Measurements from ENCODE around the gene TUB.
A peak's percentile ranks its signal among the peaks of the same experiment; 100 is the strongest.

Gene TUB

DNA sequence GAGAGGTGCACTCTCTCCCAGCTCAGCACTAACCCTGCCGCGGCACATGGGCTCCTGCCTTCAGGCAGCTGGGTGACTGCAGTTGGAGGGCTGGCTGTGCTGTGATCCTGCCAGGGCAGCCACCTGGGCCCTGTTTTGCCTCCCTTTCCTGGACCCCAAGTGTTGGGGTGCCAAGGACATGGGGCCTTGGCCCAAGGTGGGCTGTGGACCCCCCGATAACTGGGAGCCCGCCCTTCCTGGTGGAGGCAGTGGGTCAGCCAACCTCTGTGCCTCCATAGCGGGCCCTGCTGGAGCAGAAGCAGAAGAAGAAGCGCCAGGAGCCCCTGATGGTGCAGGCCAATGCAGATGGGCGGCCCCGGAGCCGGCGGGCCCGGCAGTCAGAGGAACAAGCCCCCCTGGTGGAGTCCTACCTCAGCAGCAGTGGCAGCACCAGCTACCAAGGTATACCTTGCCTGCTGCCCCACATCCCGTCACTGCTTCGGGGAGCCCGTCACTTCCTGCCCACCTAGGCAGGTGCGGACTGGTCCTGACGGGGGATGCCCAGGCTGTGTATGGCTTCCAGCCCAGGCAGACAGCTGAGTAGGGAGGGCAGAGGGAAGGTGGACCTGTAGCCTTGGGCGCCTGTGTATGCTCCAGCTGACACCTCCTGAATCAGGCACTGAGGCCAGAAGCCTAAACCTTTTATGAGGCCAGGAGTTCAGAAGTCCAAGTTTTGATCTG lies 8.9 kb downstream of the TUB start:
- no peaks in the 10 kb centered on the region for H4K20me1 ChIP-seq (ENCODE audit: low read depth, low read length)
- TF ChIP-seq CTCF (IDR thresholded peaks at IDR 0.05; ENCODE audit: insufficient read depth, low read length, poor library complexity, severe bottlenecking) (no peak), EZH2phosphoT487 (conservative IDR thresholded peaks at IDR 0.05; ENCODE audit: low read length) (no peak)
- H3K36me3 ChIP-seq (ENCODE audit: low read length): no peaks in the 10 kb centered on the region
- H3K27me3 ChIP-seq (ENCODE audit: low read length): no peaks in the 10 kb centered on the region
- H3K4me3 ChIP-seq (ENCODE audit: insufficient read depth, low read length, poor library complexity, severe bottlenecking): no peak overlapping the region
- no peaks in the 10 kb centered on the region for H3K9me3 ChIP-seq (ENCODE audit: insufficient read depth, low read length)
- H3K79me2 ChIP-seq (ENCODE audit: insufficient read depth, low read length): no peaks in the 10 kb centered on the region
- H3K27ac ChIP-seq (ENCODE audit: low read depth, low read length): no peak overlapping the region
- H3K4me2 ChIP-seq (ENCODE audit: low read depth, low read length, poor library complexity, severe bottlenecking): no peak overlapping the region
- H2AFZ ChIP-seq (ENCODE audit: low read depth, low read length, severe bottlenecking): no peak overlapping the region
- H3F3A ChIP-seq (ENCODE audit: insufficient read depth): no peaks in the 10 kb centered on the region
- H3K9me2 ChIP-seq (replicated peaks; ENCODE audit: insufficient read depth, low read length): no peaks in the 10 kb centered on the region
- H3K9ac ChIP-seq (ENCODE audit: low read length): no peak overlapping the region

GRCh38 chr11:8090756-8091155 lies 9.7 kb downstream of the TUB start:
- no peak overlapping the region for H3K4me3 ChIP-seq (ENCODE audit: insufficient read depth, low read length, poor library complexity, severe bottlenecking)
- no peak overlapping the region for H2AFZ ChIP-seq (ENCODE audit: low read depth, low read length, severe bottlenecking)
- H3K27ac ChIP-seq (ENCODE audit: low read depth, low read length): no peak overlapping the region
- no peaks in the 10 kb centered on the region for H3K27me3 ChIP-seq (ENCODE audit: low read length)
- no peaks in the 10 kb centered on the region for H3K79me2 ChIP-seq (ENCODE audit: insufficient read depth, low read length)
- no peaks in the 10 kb centered on the region for H3K9me2 ChIP-seq (replicated peaks; ENCODE audit: insufficient read depth, low read length)
- no peaks in the 10 kb centered on the region for H3F3A ChIP-seq (ENCODE audit: insufficient read depth)
- H3K4me2 ChIP-seq (ENCODE audit: low read depth, low read length, poor library complexity, severe bottlenecking): no peak overlapping the region
- no peaks in the 10 kb centered on the region for H4K20me1 ChIP-seq (ENCODE audit: low read depth, low read length)
- H3K9ac ChIP-seq (ENCODE audit: low read length): no peak overlapping the region
- H3K9me3 ChIP-seq (ENCODE audit: insufficient read depth, low read length): no peaks in the 10 kb centered on the region
- no peaks in the 10 kb centered on the region for H3K36me3 ChIP-seq (ENCODE audit: low read length)
- TF ChIP-seq CTCF (IDR thresholded peaks at IDR 0.05; ENCODE audit: insufficient read depth, low read length, poor library complexity, severe bottlenecking) (peak; percentile 54), EZH2phosphoT487 (conservative IDR thresholded peaks at IDR 0.05; ENCODE audit: low read length) (no peak)

- no peaks in the 10 kb centered on the region for H3K27me3 ChIP-seq (ENCODE audit: low read length)
- no peak overlapping the region for H3K9ac ChIP-seq (ENCODE audit: low read length)
- H3K9me3 ChIP-seq (ENCODE audit: insufficient read depth, low read length): no peaks in the 10 kb centered on the region
- no peak overlapping the region for H3K27ac ChIP-seq (ENCODE audit: low read depth, low read length)
- TF ChIP-seq EZH2phosphoT487 (conservative IDR thresholded peaks at IDR 0.05; ENCODE audit: low read length) (no peak), CTCF (IDR thresholded peaks at IDR 0.05; ENCODE audit: insufficient read depth, low read length, poor library complexity, severe bottlenecking) (no peak)
- no peak overlapping the region for H3K4me2 ChIP-seq (ENCODE audit: low read depth, low read length, poor library complexity, severe bottlenecking)
- H3K4me3 ChIP-seq (ENCODE audit: insufficient read depth, low read length, poor library complexity, severe bottlenecking): no peak overlapping the region
- no peaks in the 10 kb centered on the region for H3K36me3 ChIP-seq (ENCODE audit: low read length)
- H2AFZ ChIP-seq (ENCODE audit: low read depth, low read length, severe bottlenecking): no peak overlapping the region
- no peaks in the 10 kb centered on the region for H3K79me2 ChIP-seq (ENCODE audit: insufficient read depth, low read length)
- no peaks in the 10 kb centered on the region for H4K20me1 ChIP-seq (ENCODE audit: low read depth, low read length)
- no peaks in the 10 kb centered on the region for H3F3A ChIP-seq (ENCODE audit: insufficient read depth)
- H3K9me2 ChIP-seq (replicated peaks; ENCODE audit: insufficient read depth, low read length): no peaks in the 10 kb centered on the region
These were observed 10.7 kb downstream of the TUB start for GRCh38 chr11:8091721-8092120.

All from SU-DHL-6 (cell line).